ENCODE data around the gene C16orf92.

- TF ChIP-seq REST (IDR thresholded peaks at IDR 0.05; ENCODE audit: insufficient read depth in 1 of 2, low read depth in 2 of 2, low read length in 1 of 2) (no peak), CTCF (IDR thresholded peaks at IDR 0.05) (no peak), POLR2AphosphoS5 (IDR thresholded peaks at IDR 0.05; ENCODE audit: low read depth, low read length) (no peak), SIN3A (IDR thresholded peaks at IDR 0.05; ENCODE audit: borderline replicate concordance, insufficient read depth, low read depth, low read length) (no peak), TCF7L2 (IDR thresholded peaks at IDR 0.05; ENCODE audit: low read depth, low read length) (no peak)
Observed at GRCh38 chr16:30017277-30017656, 5.7 kb upstream of the C16orf92 start.
